Activated CD8-positive, alpha-beta memory T cell treated with anti-CD3 and anti-CD28 coated beads, Interleukin-2, amount 10 ng/mL, durations not matched to agents 7 days and 5 days (primary cell): ENCODE measurements around the gene CTAG1A. TPM values are rescaled to one million over a fixed set of nuclear protein-coding genes. Genes with fewer than 3 reads are reported as not detected.
"Not testable (repeated sequence)": the region's sequence is repeated elsewhere in the genome, so short reads cannot be mapped to it uniquely, and the experiment has no call there.

Experiments used
- ATAC-seq: fragments of 150-1000 bp; cut with Tn5 transposase; one replicate; pipeline ENCODE4 v1.10.0; 2021; ENCODE audit warnings: moderate library complexity
- CTCF ChIA-PET: fragments of 350-600 bp; sonication (Branson Sonifier 250); formaldehyde crosslinking; loops from one replicate; lab custom pipeline; 2021; ENCODE audit warnings: antibody characterized with exemption; lab: Charles Lee
- DNase-seq: peaks from one replicate; pipeline ENCODE4 v3.0.0-alpha.2; 2020
- H3K27ac Mint-ChIP-seq: one replicate; pipeline ENCODE4 v1.8.0; 2021; ENCODE audit warnings: mild to moderate bottlenecking, mixed read lengths
- H3K27me3 Mint-ChIP-seq: one replicate; pipeline ENCODE4 v1.8.0; 2021; ENCODE audit warnings: mixed read lengths
- H3K36me3 Mint-ChIP-seq: one replicate; pipeline ENCODE4 v1.8.0; 2021; ENCODE audit warnings: mild to moderate bottlenecking, mixed read lengths
- H3K4me1 Mint-ChIP-seq: one replicate; pipeline ENCODE4 v1.8.0; 2021; ENCODE audit warnings: mixed read lengths
- H3K4me3 Mint-ChIP-seq: one replicate; pipeline ENCODE4 v1.8.0; 2021; ENCODE audit warnings: mild to moderate bottlenecking, moderate library complexity, mixed read lengths
- H3K9me3 Mint-ChIP-seq: one replicate; pipeline ENCODE4 v1.8.0; 2022; ENCODE audit warnings: low read depth, mixed read lengths
- total RNA-seq, 2 experiments: library from RNA; stranded (reverse); gene quantifications; one replicate each; pipeline ENCODE4 v1.2.3, GENCODE V29; 2021

The CTAG1A gene
- total RNA-seq, 2 experiments from 2014 or later = not detected

GRCh38 chrX:154594491-154594890, 9.6 kb downstream of the CTAG1A start:
- Mint-ChIP-seq H3K36me3 (no peaks in the 10 kb centered on the region), H3K4me1 (peaks cover 9% of the 10 kb centered on the region), H3K4me3 (no peak overlapping the region), H3K9me3 (no peaks in the 10 kb centered on the region), H3K27ac (no peak overlapping the region), H3K27me3 (peaks cover 5% of the 10 kb centered on the region)
- no peak for DNase-seq
- CTCF ChIA-PET = no interaction called here
- no peak for ATAC-seq

DNA sequence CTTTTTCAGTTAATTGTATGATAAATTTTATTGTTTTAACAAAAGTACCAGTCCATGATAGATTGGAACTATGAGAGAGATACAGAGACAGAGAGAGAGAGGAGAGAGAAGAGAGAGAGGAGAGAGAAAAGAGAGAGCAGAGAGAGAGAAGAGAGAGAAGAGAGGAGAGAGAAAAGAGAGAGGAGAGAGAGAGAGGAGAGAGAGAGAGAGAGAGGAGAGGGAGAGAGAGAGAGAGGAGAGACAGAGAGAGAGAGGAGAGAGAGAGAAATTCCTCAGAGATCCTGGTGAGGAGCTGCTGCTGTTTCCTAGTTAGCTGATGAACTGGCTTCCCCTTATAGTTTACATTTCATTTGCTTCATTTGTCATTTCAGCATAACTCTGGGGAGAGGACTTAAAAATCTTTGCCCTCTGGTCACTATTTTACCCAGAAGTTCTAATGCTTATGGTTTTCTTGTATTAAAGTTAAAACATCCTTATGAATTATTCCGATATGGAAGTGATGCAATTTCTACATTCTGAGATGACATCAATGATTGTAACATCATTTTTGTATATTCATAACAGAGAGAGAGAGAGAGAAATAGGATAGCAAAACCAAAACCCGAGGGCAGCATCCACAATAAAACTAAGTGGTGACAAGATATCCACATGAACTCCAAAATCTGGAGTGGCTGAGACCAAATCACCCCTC, 10.8 kb downstream of the CTAG1A start:
- peaks cover 5% of the 10 kb centered on the region for H3K27me3 Mint-ChIP-seq
- no peak for DNase-seq
- H3K4me3 Mint-ChIP-seq = no peak overlapping the region
- H3K9me3 Mint-ChIP-seq = no peaks in the 10 kb centered on the region
- no peak overlapping the region for H3K27ac Mint-ChIP-seq
- CTCF ChIA-PET = no interaction called here
- no peaks in the 10 kb centered on the region for H3K36me3 Mint-ChIP-seq
- peaks cover 20% of the 10 kb centered on the region for H3K4me1 Mint-ChIP-seq
- ATAC-seq = no peak

DNA sequence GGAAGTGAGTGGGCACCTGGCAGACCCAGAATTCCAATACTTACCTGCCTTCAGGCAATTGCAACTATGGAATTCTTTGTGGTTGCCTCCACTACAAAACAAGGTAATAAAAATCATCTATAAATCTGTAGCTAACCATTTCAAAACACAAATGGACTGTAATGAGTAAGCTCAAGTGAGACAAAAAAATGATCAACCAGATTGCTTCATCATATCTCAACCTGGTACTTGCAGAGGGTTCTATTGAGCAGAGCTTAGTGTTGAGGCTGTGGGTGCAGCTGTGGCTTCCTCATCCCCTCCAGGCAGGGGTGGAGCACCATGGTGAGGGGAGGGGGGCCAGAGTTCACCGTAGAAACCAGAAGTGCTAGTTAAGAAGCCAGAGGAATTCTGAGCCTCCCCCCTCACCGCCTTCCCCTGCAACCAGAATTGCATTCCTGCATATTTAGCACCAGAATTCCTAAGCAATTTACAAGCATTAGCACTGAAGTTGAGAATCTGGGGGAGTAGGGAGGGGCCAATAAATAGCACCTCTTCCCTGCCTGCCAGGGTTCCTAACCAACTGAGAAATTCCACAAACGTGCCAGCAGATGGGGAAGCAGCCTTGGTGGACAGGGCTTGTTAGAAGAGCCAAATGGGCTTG, 11.5 kb downstream of the CTAG1A start:
- ATAC-seq = peak; percentile 51
- Mint-ChIP-seq H3K4me3 (no peak overlapping the region), H3K4me1 (peaks cover 21% of the 10 kb centered on the region), H3K36me3 (no peaks in the 10 kb centered on the region), H3K27ac (no peak overlapping the region), H3K27me3 (peaks cover 5% of the 10 kb centered on the region), H3K9me3 (no peaks in the 10 kb centered on the region)
- CTCF ChIA-PET = no interaction called here
- DNase-seq = peak; percentile 43

- Mint-ChIP-seq H3K36me3 (no peaks in the 10 kb centered on the region), H3K27me3 (peaks cover 6% of the 10 kb centered on the region), H3K4me1 (peaks cover 21% of the 10 kb centered on the region), H3K9me3 (no peaks in the 10 kb centered on the region), H3K27ac (no peak overlapping the region), H3K4me3 (no peak overlapping the region)
- no peak for DNase-seq
- CTCF ChIA-PET = no interaction called here
- ATAC-seq = no peak
Measured at GRCh38 chrX:154597221-154597620, 12.3 kb downstream of the CTAG1A start.

DNA sequence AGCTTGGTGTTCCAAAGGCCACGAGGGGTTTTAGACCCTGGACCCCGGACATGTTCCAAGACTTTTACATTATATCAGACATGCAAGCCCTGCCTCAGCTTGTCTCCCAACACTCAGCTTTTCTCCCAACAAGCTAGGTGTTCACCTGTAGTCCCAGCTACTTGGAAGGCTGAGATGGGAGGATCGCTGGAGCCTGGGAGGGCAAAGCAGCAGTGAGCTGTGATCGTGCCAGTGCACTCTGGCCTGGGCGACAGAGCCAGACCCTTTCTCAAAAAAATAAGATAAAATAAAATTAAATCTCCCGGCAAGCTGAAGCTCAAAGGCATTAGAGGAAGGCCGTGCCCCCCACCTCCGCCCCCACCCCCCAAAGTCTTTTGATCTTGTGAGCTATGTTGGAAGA, 13.7 kb downstream of the CTAG1A start:
- CTCF ChIA-PET = no interaction called here
- H3K36me3 Mint-ChIP-seq = no peaks in the 10 kb centered on the region
- H3K4me3 Mint-ChIP-seq = no peak overlapping the region
- H3K9me3 Mint-ChIP-seq = no peaks in the 10 kb centered on the region
- DNase-seq (no peak), ATAC-seq (no peak)
- H3K4me1 Mint-ChIP-seq = peaks cover 21% of the 10 kb centered on the region
- no peak overlapping the region for H3K27ac Mint-ChIP-seq
- H3K27me3 Mint-ChIP-seq = peaks cover 5% of the 10 kb centered on the region

DNA sequence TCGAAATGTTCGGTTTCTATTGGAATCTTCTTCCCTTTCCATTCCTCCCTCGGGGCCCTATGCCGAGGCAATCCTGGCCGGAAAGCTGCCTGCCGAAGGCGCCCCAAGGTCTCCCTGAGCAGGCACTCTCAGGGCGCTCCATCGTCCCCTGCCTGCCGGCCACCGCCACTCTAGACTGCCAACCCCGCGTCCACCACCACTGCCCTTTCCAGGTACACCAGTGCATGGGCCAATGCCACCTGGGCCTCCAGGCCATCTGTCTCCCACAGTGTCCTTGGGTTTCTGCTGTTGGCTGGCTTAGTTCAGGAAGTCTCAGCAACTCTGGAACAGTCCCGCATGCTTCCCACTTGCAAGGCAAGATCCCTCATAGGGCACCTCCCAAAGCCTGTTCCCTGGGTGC, 14.6 kb downstream of the CTAG1A start:
- H3K9me3 Mint-ChIP-seq = no peaks in the 10 kb centered on the region
- no peak for DNase-seq
- H3K36me3 Mint-ChIP-seq = no peaks in the 10 kb centered on the region
- ATAC-seq = no peak
- H3K4me3 Mint-ChIP-seq = no peak overlapping the region
- CTCF ChIA-PET = no interaction called here
- peaks cover 25% of the 10 kb centered on the region for H3K4me1 Mint-ChIP-seq
- H3K27me3 Mint-ChIP-seq = peaks cover 3% of the 10 kb centered on the region
- no peak overlapping the region for H3K27ac Mint-ChIP-seq

- CTCF ChIA-PET = no interaction called here
- no peak for DNase-seq
- no peaks in the 10 kb centered on the region for H3K36me3 Mint-ChIP-seq
Measured at GRCh38 chrX:154600759-154601374, 15.9 kb downstream of the CTAG1A start.

GRCh38 chrX:154602226-154602625, 17.3 kb downstream of the CTAG1A start:
- Mint-ChIP-seq H3K4me3 (no peak overlapping the region), H3K36me3 (peaks cover 1% of the 10 kb centered on the region), H3K27me3 (peaks cover 11% of the 10 kb centered on the region), H3K9me3 (no peaks in the 10 kb centered on the region), H3K27ac (no peak overlapping the region), H3K4me1 (peaks cover 29% of the 10 kb centered on the region)
- DNase-seq (no peak), ATAC-seq (no peak)
- CTCF ChIA-PET = no interaction called here

More at GRCh38 chrX:154600759-154601374, 15.9 kb downstream of the CTAG1A start:
- H3K4me1 Mint-ChIP-seq = peaks cover 23% of the 10 kb centered on the region
- H3K4me3 Mint-ChIP-seq = no peak overlapping the region
- H3K9me3 Mint-ChIP-seq = no peaks in the 10 kb centered on the region
- ATAC-seq = no peak
- peaks cover 4% of the 10 kb centered on the region for H3K27me3 Mint-ChIP-seq
- no peak overlapping the region for H3K27ac Mint-ChIP-seq

- no peak overlapping the region for H3K27ac Mint-ChIP-seq
- CTCF ChIA-PET = no interaction called here
- H3K36me3 Mint-ChIP-seq = peaks cover 1% of the 10 kb centered on the region
- ATAC-seq (no peak), DNase-seq (no peak)
- H3K27me3 Mint-ChIP-seq = peaks cover 11% of the 10 kb centered on the region
- no peaks in the 10 kb centered on the region for H3K9me3 Mint-ChIP-seq
- H3K4me1 Mint-ChIP-seq = peaks cover 28% of the 10 kb centered on the region
- H3K4me3 Mint-ChIP-seq = no peak overlapping the region
Measured at GRCh38 chrX:154602766-154603437, 18.0 kb downstream of the CTAG1A start.

DNA sequence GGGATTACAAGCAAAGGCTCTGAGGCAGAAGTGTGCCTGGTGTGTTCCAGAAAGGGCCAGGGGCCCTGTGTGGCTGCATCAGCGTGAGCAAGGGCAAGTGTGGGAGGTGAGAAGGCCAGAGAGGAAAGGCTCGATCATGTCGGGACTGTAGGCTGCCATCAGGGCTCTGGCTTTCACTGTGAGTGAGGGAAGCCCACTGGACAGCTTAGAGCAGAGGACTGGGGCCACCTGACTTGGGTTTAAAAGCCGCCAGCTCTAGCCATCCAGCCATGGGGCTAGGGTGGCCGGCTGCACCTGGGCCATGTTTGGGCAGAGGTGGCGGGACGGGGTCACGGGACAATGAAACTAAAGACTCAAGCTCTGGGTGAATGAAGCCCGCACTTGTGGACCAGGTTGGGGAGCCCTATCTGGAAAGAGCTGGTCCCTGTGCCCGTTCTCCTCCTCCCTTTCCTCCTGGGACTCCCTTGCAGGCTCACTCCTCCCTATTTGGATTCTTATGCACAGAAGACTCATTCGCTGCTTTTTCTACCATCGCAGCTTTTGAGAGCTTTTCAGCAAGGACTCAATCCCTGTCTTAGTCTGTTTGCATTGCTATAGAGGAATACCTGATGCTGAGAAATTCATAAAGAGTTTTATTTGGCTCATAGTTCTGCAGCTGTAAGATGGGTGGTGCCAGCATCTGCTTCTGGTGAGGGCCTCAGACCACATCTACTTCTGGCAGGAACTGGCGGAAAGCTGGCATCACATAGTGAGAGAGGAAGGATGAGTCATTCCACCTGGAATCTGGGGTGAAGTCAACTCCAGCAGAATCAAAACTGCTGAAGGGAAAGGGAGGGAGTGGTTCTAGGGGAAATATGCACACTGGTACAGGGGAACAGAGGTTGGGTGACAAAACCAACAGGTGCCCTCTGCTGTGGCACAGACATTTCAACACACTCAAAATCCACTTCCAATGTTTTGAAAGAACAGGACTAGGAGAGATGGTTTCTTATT, 18.8 kb downstream of the CTAG1A start:
- peaks cover 28% of the 10 kb centered on the region for H3K4me1 Mint-ChIP-seq
- no peak overlapping the region for H3K4me3 Mint-ChIP-seq
- no peak for DNase-seq
- H3K36me3 Mint-ChIP-seq = peaks cover 1% of the 10 kb centered on the region
- no peak for ATAC-seq
- peaks cover 11% of the 10 kb centered on the region for H3K27me3 Mint-ChIP-seq
- H3K9me3 Mint-ChIP-seq = no peaks in the 10 kb centered on the region
- CTCF ChIA-PET = no interaction called here
- H3K27ac Mint-ChIP-seq = no peak overlapping the region

DNA sequence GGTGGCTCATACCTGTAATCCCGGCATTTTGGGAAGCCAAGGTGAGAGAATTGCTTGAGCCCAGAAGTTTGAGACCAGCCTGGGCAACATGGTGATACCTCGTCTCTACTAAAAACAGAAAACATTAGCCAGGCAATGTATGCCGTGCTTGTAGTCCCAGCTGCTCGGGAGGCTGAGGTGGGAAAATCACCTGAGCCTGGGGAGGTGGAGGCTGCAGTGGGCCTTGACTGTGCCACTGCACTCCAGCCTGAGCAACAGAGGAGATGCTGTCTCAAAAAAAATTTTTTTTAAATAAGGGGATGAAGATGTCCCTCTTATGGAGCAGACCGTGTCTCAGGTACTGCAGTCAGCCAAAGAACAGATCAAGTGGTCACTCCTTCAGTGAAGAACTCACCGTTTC, 20.6 kb downstream of the CTAG1A start:
- no peak for DNase-seq
- CTCF ChIA-PET = no interaction called here
- peaks cover 1% of the 10 kb centered on the region for H3K36me3 Mint-ChIP-seq
- ATAC-seq = no peak
- H3K27ac Mint-ChIP-seq = no peak overlapping the region
- peaks cover 11% of the 10 kb centered on the region for H3K27me3 Mint-ChIP-seq
- H3K4me3 Mint-ChIP-seq = no peak overlapping the region
- peaks cover 19% of the 10 kb centered on the region for H3K4me1 Mint-ChIP-seq
- no peaks in the 10 kb centered on the region for H3K9me3 Mint-ChIP-seq

DNA sequence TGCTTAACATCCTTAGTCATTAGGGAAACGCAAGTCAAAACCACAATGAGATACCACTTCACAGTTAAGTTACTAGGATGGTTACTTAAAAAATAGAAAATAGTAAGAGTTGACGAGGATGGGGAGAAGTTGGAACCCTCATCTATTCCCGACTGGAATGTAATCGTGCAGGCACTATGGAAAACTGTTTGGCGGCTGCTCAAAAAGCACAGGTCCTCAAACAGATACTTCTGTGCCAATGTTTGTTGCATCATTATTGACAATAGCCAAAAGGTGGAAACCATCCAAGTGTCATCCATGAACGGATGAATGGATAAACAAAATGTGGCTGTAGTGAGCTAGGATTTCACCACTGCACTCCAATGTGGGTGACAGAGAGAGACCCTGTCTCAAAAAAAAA, 22.4 kb downstream of the CTAG1A start:
- Mint-ChIP-seq H3K27ac (no peak overlapping the region), H3K27me3 (peaks cover 9% of the 10 kb centered on the region), H3K9me3 (no peaks in the 10 kb centered on the region), H3K4me3 (no peak overlapping the region), H3K36me3 (peaks cover 1% of the 10 kb centered on the region), H3K4me1 (peaks cover 17% of the 10 kb centered on the region)
- no peak for DNase-seq
- no peak for ATAC-seq
- CTCF ChIA-PET = no interaction called here

- H3K27me3 Mint-ChIP-seq, ATAC-seq, H3K27ac Mint-ChIP-seq, CTCF ChIA-PET, H3K9me3 Mint-ChIP-seq, H3K4me3 Mint-ChIP-seq, DNase-seq, H3K36me3 Mint-ChIP-seq: not testable (repeated sequence)
- H3K4me1 Mint-ChIP-seq = peaks cover 17% of the 10 kb centered on the region
Measured at GRCh38 chrX:154607976-154608375, 23.0 kb downstream of the CTAG1A start.
